Measurements from ENCODE around the gene PBRM1. TPM values are rescaled to one million over a fixed set of nuclear protein-coding genes. Genes with fewer than 3 reads are reported as not detected.

PBRM1 gene
- total RNA-seq, 1 donor from 2014 or later = 51.5 TPM

DNA sequence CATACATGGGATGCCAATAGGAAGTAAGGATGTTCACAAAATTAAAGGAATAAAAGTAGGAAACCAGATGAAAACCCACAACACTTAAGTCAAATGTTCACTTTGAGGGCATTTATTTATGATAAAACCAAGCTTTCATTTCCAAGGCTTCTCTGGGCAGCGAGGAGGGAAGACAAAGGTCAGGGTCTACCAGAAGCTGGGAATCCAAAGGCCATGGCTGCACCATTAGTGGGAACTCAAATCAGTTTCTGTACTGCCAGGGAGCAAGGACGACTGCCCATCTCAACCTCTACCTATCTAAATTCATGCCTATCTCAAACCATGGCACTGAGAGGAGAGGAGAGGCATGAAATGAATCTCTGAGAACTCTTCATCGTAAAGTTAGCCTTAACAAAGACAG is 22.6 kb downstream of the PBRM1 start:
- no peak for DNase-seq (ENCODE audit: low read depth)
- TF ChIP-seq, protein P1, sequence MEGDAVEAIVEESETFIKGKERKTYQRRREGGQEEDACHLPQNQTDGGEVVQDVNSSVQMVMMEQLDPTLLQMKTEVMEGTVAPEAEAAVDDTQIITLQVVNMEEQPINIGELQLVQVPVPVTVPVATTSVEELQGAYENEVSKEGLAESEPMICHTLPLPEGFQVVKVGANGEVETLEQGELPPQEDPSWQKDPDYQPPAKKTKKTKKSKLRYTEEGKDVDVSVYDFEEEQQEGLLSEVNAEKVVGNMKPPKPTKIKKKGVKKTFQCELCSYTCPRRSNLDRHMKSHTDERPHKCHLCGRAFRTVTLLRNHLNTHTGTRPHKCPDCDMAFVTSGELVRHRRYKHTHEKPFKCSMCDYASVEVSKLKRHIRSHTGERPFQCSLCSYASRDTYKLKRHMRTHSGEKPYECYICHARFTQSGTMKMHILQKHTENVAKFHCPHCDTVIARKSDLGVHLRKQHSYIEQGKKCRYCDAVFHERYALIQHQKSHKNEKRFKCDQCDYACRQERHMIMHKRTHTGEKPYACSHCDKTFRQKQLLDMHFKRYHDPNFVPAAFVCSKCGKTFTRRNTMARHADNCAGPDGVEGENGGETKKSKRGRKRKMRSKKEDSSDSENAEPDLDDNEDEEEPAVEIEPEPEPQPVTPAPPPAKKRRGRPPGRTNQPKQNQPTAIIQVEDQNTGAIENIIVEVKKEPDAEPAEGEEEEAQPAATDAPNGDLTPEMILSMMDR (conservative IDR thresholded peaks at IDR 0.05; ENCODE audit: low read depth, low read length) = no peak
- no peak overlapping the region for H3K4me3 ChIP-seq (ENCODE audit: low read depth, low read length)

DNA sequence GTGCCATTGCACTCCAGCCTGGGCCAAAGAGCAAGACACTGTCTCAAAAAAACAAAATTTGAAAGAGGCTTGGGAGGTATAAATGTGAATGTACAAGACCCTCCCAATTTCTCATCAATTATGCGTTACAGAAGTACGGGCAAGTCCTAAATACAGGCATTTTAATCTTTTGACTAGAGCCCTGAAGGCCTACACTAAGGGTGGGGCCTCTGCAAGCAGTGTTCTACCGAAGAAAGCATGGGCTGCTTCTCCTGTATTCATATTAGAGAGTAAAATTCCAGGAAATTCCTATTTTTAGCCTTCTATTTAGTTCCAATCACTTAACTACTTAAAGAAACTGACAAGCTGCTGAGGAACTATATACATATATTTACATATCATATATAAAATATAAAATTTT is 25.7 kb downstream of the PBRM1 start:
- TF ChIP-seq, protein P1 (conservative IDR thresholded peaks at IDR 0.05; ENCODE audit: low read depth, low read length) = no peak
- DNase-seq (ENCODE audit: low read depth) = no peak
- no peak overlapping the region for H3K4me3 ChIP-seq (ENCODE audit: low read depth, low read length)

DNA sequence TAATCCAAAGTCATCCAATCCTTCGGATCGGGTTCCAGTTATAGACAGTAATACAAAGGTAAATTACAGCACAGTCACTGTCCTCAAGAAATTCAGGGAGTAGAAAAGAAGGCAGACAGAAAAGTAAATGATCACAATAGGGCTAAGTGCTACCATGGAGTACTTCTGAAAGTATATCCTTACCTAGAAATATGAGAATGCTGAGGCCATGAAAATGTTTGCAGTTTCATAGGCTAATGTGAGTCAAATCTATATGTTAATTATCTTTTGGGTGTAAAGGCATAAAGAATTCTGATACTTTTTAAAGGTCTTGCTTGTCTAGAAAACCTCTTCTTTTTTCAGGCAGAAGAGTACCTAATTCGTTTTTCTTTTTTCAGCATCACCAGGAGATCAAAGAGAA is 29.8 kb downstream of the PBRM1 start:
- TF ChIP-seq, protein P1 (conservative IDR thresholded peaks at IDR 0.05; ENCODE audit: low read depth, low read length) = no peak
- no peak for DNase-seq (ENCODE audit: low read depth)
- no peak overlapping the region for H3K4me3 ChIP-seq (ENCODE audit: low read depth, low read length)

DNA sequence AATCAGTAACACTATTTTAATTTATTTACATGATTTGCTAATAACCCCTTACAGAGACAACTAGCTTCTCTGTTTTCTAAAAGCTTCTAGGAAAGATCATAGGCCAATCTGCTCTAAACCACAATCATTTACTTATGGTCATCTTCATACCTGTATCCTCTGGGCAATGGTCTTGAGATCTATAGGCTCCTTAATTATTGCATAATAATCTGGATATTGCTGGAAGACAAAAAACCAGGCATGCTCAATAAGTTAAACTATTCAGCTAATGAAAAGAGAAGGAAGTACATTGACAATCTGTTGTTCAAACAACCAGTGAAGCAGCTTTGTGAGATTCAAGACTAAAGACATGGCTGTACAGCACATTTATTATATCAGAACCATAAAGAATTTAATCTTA is 34.1 kb downstream of the PBRM1 start:
- H3K4me3 ChIP-seq (ENCODE audit: low read depth, low read length) = no peak overlapping the region
- DNase-seq (ENCODE audit: low read depth) = no peak
- TF ChIP-seq, protein P1 (conservative IDR thresholded peaks at IDR 0.05; ENCODE audit: low read depth, low read length) = no peak

DNA sequence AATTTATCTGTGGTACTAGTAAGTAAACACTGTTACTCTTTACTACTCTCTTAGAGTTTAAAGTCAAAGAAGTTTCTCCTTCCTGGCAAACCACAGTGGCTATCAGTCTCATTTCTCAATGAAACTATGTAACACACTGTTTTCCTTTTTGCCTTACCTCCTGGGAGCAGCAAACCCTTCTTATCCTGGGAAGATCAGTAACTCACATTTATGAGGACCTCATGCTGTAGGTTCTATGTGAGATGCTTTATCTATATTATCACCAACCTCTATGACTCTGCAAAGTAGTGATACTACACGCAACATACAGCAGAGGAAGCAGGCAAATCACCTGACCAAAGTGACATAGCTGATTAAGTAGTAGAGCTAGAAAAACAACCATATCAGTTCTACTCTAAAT is 35.3 kb downstream of the PBRM1 start:
- TF ChIP-seq, protein P1 (conservative IDR thresholded peaks at IDR 0.05; ENCODE audit: low read depth, low read length) = no peak
- no peak for DNase-seq (ENCODE audit: low read depth)
- H3K4me3 ChIP-seq (ENCODE audit: low read depth, low read length) = no peak overlapping the region

DNA sequence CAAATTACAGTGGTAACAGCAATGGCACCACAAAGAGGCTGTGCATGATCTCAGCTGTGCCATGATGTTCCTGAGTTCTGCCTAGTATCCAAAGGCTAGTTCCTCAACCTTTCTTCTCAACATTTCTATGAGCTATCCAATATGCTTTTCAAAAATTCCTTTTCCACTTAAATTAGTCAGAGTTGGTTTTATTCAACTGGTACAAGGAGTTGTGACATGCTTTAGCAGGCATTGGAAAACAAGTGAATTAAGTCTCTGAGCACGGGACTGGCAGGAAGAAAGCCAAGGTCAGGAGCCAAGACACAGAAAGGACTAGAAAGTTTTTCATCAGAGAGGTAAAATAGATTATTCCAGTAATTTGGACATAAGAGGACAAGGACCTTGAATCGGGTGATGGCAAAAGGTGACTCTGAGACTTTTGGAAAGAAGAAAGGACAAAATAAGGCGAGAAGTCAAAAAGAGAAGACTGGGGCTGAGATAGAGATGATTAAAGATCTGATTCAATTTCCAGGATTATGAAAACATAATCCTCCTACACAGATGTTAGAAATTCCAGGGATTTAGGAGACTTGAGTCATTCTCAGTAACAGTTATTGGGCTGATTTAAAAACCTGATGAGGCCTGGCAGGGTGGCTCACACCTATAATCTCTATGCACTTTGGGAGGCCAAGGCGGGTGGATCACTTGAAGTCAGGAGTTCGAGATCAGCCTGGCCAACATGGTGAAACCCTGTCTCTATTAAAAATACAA is 36.1 kb downstream of the PBRM1 start:
- no peak overlapping the region for H3K4me3 ChIP-seq (ENCODE audit: low read depth, low read length)
- DNase-seq (ENCODE audit: low read depth) = no peak
- TF ChIP-seq, protein P1 (conservative IDR thresholded peaks at IDR 0.05; ENCODE audit: low read depth, low read length) = no peak

DNA sequence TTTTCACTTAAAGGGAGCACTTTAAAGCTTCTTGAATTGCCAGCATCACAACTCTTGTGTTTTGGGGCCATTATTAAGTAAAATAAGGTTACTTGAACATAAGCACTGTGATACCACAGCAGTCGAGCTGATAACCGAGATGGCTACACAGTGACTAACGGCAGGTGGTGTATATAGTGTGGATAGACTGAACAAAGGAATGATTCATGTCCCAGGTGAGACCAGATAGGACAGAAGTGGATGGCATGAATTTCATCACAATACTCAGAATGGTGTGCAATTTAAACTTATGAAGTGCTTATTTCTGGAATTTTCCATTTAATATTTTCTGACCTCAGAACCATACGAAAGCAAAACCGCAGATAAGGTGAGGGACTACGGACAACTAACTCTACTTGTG is 40.2 kb downstream of the PBRM1 start:
- TF ChIP-seq, protein P1 (conservative IDR thresholded peaks at IDR 0.05; ENCODE audit: low read depth, low read length) = no peak
- DNase-seq (ENCODE audit: low read depth) = no peak
- H3K4me3 ChIP-seq (ENCODE audit: low read depth, low read length) = no peak overlapping the region
